GM21390 (cell line): Measurements from ENCODE around the gene FDXR.

Experiments used
- ATAC-seq: cut with Tn5 transposase; IDR thresholded peaks from one replicate; pipeline ENCODE4 v1.9.1; 2021; ENCODE audit not compliant: unreplicated experiment

The FDXR gene

GRCh38 chr17:74839990-74840852, 32.6 kb downstream of the FDXR start:
- ATAC-seq: no peak

GRCh38 chr17:74838274-74838673, 34.5 kb downstream of the FDXR start:
- ATAC-seq: no peak

- no peak for ATAC-seq
Observed at GRCh38 chr17:74836691-74837467, 35.9 kb downstream of the FDXR start.

- no peak for ATAC-seq
Observed at GRCh38 chr17:74836191-74836590, 36.6 kb downstream of the FDXR start.

- no peak for ATAC-seq
Observed at GRCh38 chr17:74833501-74834377, 39.1 kb downstream of the FDXR start.

- ATAC-seq: no peak
Observed at GRCh38 chr17:74832421-74832820, 40.4 kb downstream of the FDXR start.

- ATAC-seq: no peak
Observed at GRCh38 chr17:74831444-74832146, 41.2 kb downstream of the FDXR start.

- ATAC-seq: no peak
Observed at GRCh38 chr17:74830861-74831260, 41.9 kb downstream of the FDXR start.

GRCh38 chr17:74827800-74828199, 45.0 kb downstream of the FDXR start:
- ATAC-seq: no peak

- no peak for ATAC-seq
Observed at GRCh38 chr17:74825952-74826719, 46.7 kb downstream of the FDXR start.

GRCh38 chr17:74824961-74825627, 47.7 kb downstream of the FDXR start:
- ATAC-seq: no peak

GRCh38 chr17:74822939-74823367, 49.8 kb downstream of the FDXR start:
- ATAC-seq: no peak

GRCh38 chr17:74822335-74822938, 50.4 kb downstream of the FDXR start:
- no peak for ATAC-seq

- no peak for ATAC-seq
Observed at GRCh38 chr17:74821655-74822334, 51.0 kb downstream of the FDXR start.

- no peak for ATAC-seq
Observed at GRCh38 chr17:74819801-74820436, 52.9 kb downstream of the FDXR start.

GRCh38 chr17:74818291-74818938, 54.4 kb downstream of the FDXR start:
- ATAC-seq: no peak

GRCh38 chr17:74816905-74817620, 55.7 kb downstream of the FDXR start:
- no peak for ATAC-seq
